Measurements from ENCODE around the gene MTUS2.
"Not testable (repeated sequence)": the region's sequence is repeated elsewhere in the genome, so short reads cannot be mapped to it uniquely, and the experiment has no call there.

MTUS2 gene

GRCh38 chr13:29196409-29197074 is 376.4 kb downstream of the MTUS2 start:
- DNase-seq (ENCODE audit: low read depth, low spot score) = no peak
- WGBS (ENCODE audit: insufficient coverage, insufficient read length) = no CpG with 5 or more reads among the region's 2 CpGs
- H3K9me3 ChIP-seq (ENCODE audit: control insufficient read depth, insufficient read depth, low read length) = peaks cover 6% of the 10 kb centered on the region
- no peak overlapping the region for H3K4me3 ChIP-seq (ENCODE audit: low read length)
- H3K4me1 ChIP-seq (ENCODE audit: control insufficient read depth, insufficient read depth, low read length) = no peaks in the 10 kb centered on the region
- no peaks in the 10 kb centered on the region for H3K36me3 ChIP-seq (ENCODE audit: control insufficient read depth, insufficient read depth, low read length)
- no peaks in the 10 kb centered on the region for H3K27me3 ChIP-seq (ENCODE audit: control insufficient read depth, insufficient read depth, low read length)
- no peak overlapping the region for H3K27ac ChIP-seq (ENCODE audit: low read length)

- not testable (repeated sequence) for H3K27me3 ChIP-seq (ENCODE audit: control insufficient read depth, insufficient read depth, low read length); DNase-seq (ENCODE audit: low read depth, low spot score); H3K27ac ChIP-seq (ENCODE audit: low read length); H3K36me3 ChIP-seq (ENCODE audit: control insufficient read depth, insufficient read depth, low read length); H3K4me3 ChIP-seq (ENCODE audit: low read length); H3K4me1 ChIP-seq (ENCODE audit: control insufficient read depth, insufficient read depth, low read length)
- H3K9me3 ChIP-seq (ENCODE audit: control insufficient read depth, insufficient read depth, low read length) = peaks cover 11% of the 10 kb centered on the region
- no CpG with 5 or more reads among the region's 6 CpGs for WGBS (ENCODE audit: insufficient coverage, insufficient read length)
Observed at GRCh38 chr13:29202753-29203152, 382.6 kb downstream of the MTUS2 start.

GRCh38 chr13:29204651-29205050 is 384.5 kb downstream of the MTUS2 start:
- Histone ChIP-seq H3K4me3 (ENCODE audit: low read length) (no peak overlapping the region), H3K27me3 (ENCODE audit: control insufficient read depth, insufficient read depth, low read length) (no peaks in the 10 kb centered on the region), H3K4me1 (ENCODE audit: control insufficient read depth, insufficient read depth, low read length) (no peaks in the 10 kb centered on the region), H3K9me3 (ENCODE audit: control insufficient read depth, insufficient read depth, low read length) (peaks cover 11% of the 10 kb centered on the region), H3K27ac (ENCODE audit: low read length) (no peak overlapping the region), H3K36me3 (ENCODE audit: control insufficient read depth, insufficient read depth, low read length) (no peaks in the 10 kb centered on the region)
- DNase-seq (ENCODE audit: low read depth, low spot score) = no peak
- no CpG with 5 or more reads among the region's 13 CpGs for WGBS (ENCODE audit: insufficient coverage, insufficient read length)

- Histone ChIP-seq H3K36me3 (ENCODE audit: control insufficient read depth, insufficient read depth, low read length) (no peaks in the 10 kb centered on the region), H3K27me3 (ENCODE audit: control insufficient read depth, insufficient read depth, low read length) (no peaks in the 10 kb centered on the region), H3K4me1 (ENCODE audit: control insufficient read depth, insufficient read depth, low read length) (no peaks in the 10 kb centered on the region), H3K27ac (ENCODE audit: low read length) (no peak overlapping the region), H3K9me3 (ENCODE audit: control insufficient read depth, insufficient read depth, low read length) (no peaks in the 10 kb centered on the region; the same call in 1 of the 2 replicates), H3K4me3 (ENCODE audit: low read length) (no peak overlapping the region)
- no CpG with 5 or more reads among the region's 4 CpGs for WGBS (ENCODE audit: insufficient coverage, insufficient read length)
- DNase-seq (ENCODE audit: low read depth, low spot score) = no peak
Observed at GRCh38 chr13:29210676-29211075, 390.5 kb downstream of the MTUS2 start.

GRCh38 chr13:29211162-29211561 is 391.0 kb downstream of the MTUS2 start:
- not testable (repeated sequence) for DNase-seq (ENCODE audit: low read depth, low spot score); H3K9me3 ChIP-seq (ENCODE audit: control insufficient read depth, insufficient read depth, low read length); H3K27ac ChIP-seq (ENCODE audit: low read length); H3K36me3 ChIP-seq (ENCODE audit: control insufficient read depth, insufficient read depth, low read length); H3K4me3 ChIP-seq (ENCODE audit: low read length); H3K27me3 ChIP-seq (ENCODE audit: control insufficient read depth, insufficient read depth, low read length); H3K4me1 ChIP-seq (ENCODE audit: control insufficient read depth, insufficient read depth, low read length)
- no CpG with 5 or more reads among the region's 5 CpGs for WGBS (ENCODE audit: insufficient coverage, insufficient read length)

GRCh38 chr13:29222458-29222857 is 402.3 kb downstream of the MTUS2 start:
- peaks cover 13% of the 10 kb centered on the region for H3K9me3 ChIP-seq (ENCODE audit: control insufficient read depth, insufficient read depth, low read length)
- no peak overlapping the region for H3K27ac ChIP-seq (ENCODE audit: low read length)
- H3K36me3 ChIP-seq (ENCODE audit: control insufficient read depth, insufficient read depth, low read length) = no peaks in the 10 kb centered on the region
- no peaks in the 10 kb centered on the region for H3K27me3 ChIP-seq (ENCODE audit: control insufficient read depth, insufficient read depth, low read length)
- H3K4me1 ChIP-seq (ENCODE audit: control insufficient read depth, insufficient read depth, low read length) = no peaks in the 10 kb centered on the region
- no peak for DNase-seq (ENCODE audit: low read depth, low spot score)
- H3K4me3 ChIP-seq (ENCODE audit: low read length) = no peak overlapping the region
- no CpG with 5 or more reads among the region's 5 CpGs for WGBS (ENCODE audit: insufficient coverage, insufficient read length)

GRCh38 chr13:29224206-29224605 is 404.1 kb downstream of the MTUS2 start:
- H3K27me3 ChIP-seq (ENCODE audit: control insufficient read depth, insufficient read depth, low read length) = no peaks in the 10 kb centered on the region
- H3K27ac ChIP-seq (ENCODE audit: low read length) = no peak overlapping the region
- H3K4me1 ChIP-seq (ENCODE audit: control insufficient read depth, insufficient read depth, low read length) = no peaks in the 10 kb centered on the region
- no peak overlapping the region for H3K4me3 ChIP-seq (ENCODE audit: low read length)
- H3K36me3 ChIP-seq (ENCODE audit: control insufficient read depth, insufficient read depth, low read length) = no peaks in the 10 kb centered on the region
- H3K9me3 ChIP-seq (ENCODE audit: control insufficient read depth, insufficient read depth, low read length) = peaks cover 16% of the 10 kb centered on the region
- WGBS (ENCODE audit: insufficient coverage, insufficient read length) = 88% methylated on average over 1 of the region's 2 CpGs
- DNase-seq (ENCODE audit: low read depth, low spot score) = no peak

- DNase-seq (ENCODE audit: low read depth, low spot score) = no peak
- H3K27me3 ChIP-seq (ENCODE audit: control insufficient read depth, insufficient read depth, low read length) = no peaks in the 10 kb centered on the region
- H3K9me3 ChIP-seq (ENCODE audit: control insufficient read depth, insufficient read depth, low read length) = peaks cover 14% of the 10 kb centered on the region
- no peaks in the 10 kb centered on the region for H3K4me1 ChIP-seq (ENCODE audit: control insufficient read depth, insufficient read depth, low read length)
- H3K4me3 ChIP-seq (ENCODE audit: low read length) = no peak overlapping the region
- H3K27ac ChIP-seq (ENCODE audit: low read length) = no peak overlapping the region
- H3K36me3 ChIP-seq (ENCODE audit: control insufficient read depth, insufficient read depth, low read length) = no peaks in the 10 kb centered on the region
Observed at GRCh38 chr13:29227576-29227975, 407.4 kb downstream of the MTUS2 start.

- Histone ChIP-seq H3K4me1 (ENCODE audit: control insufficient read depth, insufficient read depth, low read length) (no peaks in the 10 kb centered on the region), H3K27ac (ENCODE audit: low read length) (no peak overlapping the region), H3K27me3 (ENCODE audit: control insufficient read depth, insufficient read depth, low read length) (no peaks in the 10 kb centered on the region), H3K36me3 (ENCODE audit: control insufficient read depth, insufficient read depth, low read length) (no peaks in the 10 kb centered on the region), H3K4me3 (ENCODE audit: low read length) (no peak overlapping the region), H3K9me3 (ENCODE audit: control insufficient read depth, insufficient read depth, low read length) (peaks cover 3% of the 10 kb centered on the region; the same call in 1 of the 2 replicates)
- WGBS (ENCODE audit: insufficient coverage, insufficient read length) = no CpG with 5 or more reads among the region's 3 CpGs
- no peak for DNase-seq (ENCODE audit: low read depth, low spot score)
Observed at GRCh38 chr13:29230299-29230845, 410.2 kb downstream of the MTUS2 start.

GRCh38 chr13:29239653-29240525 is 419.8 kb downstream of the MTUS2 start:
- H3K9me3 ChIP-seq (ENCODE audit: control insufficient read depth, insufficient read depth, low read length) = peaks cover 15% of the 10 kb centered on the region
- H3K27me3 ChIP-seq (ENCODE audit: control insufficient read depth, insufficient read depth, low read length) = no peaks in the 10 kb centered on the region
- no peaks in the 10 kb centered on the region for H3K4me1 ChIP-seq (ENCODE audit: control insufficient read depth, insufficient read depth, low read length)
- DNase-seq (ENCODE audit: low read depth, low spot score) = no peak
- no CpG with 5 or more reads among the region's 3 CpGs for WGBS (ENCODE audit: insufficient coverage, insufficient read length)
- no peak overlapping the region for H3K4me3 ChIP-seq (ENCODE audit: low read length)
- no peaks in the 10 kb centered on the region for H3K36me3 ChIP-seq (ENCODE audit: control insufficient read depth, insufficient read depth, low read length)
- no peak overlapping the region for H3K27ac ChIP-seq (ENCODE audit: low read length)
